HUES6 (cell line): Measurements from ENCODE around the gene NOPCHAP1.
"Not testable (repeated sequence)": the region's sequence is repeated elsewhere in the genome, so short reads cannot be mapped to it uniquely, and the experiment has no call there.

Experiments used
- H3K27ac ChIP-seq: 2 replicates; pipeline ENCODE4 v1.7.0; 2013; ENCODE audit warnings: low read depth, mild to moderate bottlenecking, low read length, inconsistent platforms
- H3K27me3 ChIP-seq: 2 replicates; pipeline ENCODE4 v1.6.1; 2013; ENCODE audit warnings: low read length; ENCODE audit not compliant: control insufficient read depth, insufficient read depth
- H3K36me3 ChIP-seq: 2 replicates; pipeline ENCODE4 v1.6.1; 2013; ENCODE audit warnings: low read length; ENCODE audit not compliant: control insufficient read depth, insufficient read depth
- H3K4me1 ChIP-seq: 2 replicates; pipeline ENCODE4 v1.6.1; 2013; ENCODE audit warnings: low read length; ENCODE audit not compliant: control insufficient read depth, insufficient read depth
- H3K4me3 ChIP-seq: 2 replicates; pipeline ENCODE4 v1.5.1; 2013; ENCODE audit warnings: low read depth, low read length
- H3K9ac ChIP-seq: one replicate; pipeline ENCODE4 v1.6.1; 2013; ENCODE audit warnings: mild to moderate bottlenecking, low read length
- H3K9me3 ChIP-seq: 2 replicates; pipeline ENCODE4 v1.6.1; 2013; ENCODE audit warnings: low read depth, low read length; ENCODE audit not compliant: control insufficient read depth, insufficient read depth

Gene NOPCHAP1

DNA sequence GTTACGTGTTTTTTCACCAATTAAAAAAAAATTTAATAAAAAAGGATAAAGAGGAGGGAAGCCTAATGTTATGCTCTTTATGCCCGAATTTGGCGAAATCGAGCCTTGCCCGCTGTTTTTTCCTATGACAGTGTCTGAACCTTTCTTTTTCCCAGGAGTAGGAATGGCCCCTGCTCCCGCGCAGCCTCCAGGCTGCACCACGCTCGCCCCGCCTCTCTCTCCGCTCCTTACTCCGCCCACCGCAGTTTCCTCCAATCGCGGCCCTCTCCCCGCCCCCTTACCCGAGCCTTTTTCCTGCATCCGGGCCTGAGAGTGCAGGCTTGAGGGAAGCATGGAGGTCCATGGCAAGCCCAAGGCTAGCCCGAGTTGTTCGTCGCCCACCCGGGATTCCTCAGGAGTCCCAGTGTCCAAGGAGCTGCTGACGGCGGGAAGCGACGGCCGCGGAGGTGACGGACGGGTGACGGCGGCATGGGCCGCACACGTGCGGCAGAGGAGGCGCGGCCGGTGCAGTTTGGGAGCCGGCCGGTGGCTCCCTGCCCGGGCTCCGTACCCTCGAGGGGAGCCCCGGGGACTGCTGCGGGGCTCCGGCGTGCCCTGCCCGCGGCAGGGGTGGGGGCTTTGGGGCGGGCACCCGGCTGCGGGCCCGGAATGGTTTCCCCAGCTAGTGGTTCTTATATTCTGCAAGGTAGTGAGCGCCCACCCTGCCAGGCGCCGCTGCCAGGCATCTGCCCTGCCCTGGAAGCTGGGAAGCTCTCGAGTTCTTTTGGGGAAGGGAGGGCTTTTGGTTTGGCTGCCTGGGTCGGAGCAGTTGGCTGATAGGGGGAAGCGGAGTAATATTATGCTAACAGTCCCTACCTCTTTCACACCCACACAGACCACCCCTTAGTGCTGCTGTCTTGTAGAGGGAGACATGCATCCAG is at the start of gene NOPCHAP1:
NOPCHAP1 (plus strand) TSS at position 295 of the 920 bp plus-strand sequence; CDS start at position 332, 37 bp downstream.
- peaks cover 33% of the 10 kb centered on the region for H3K36me3 ChIP-seq
- H3K9ac ChIP-seq = peak within 1 kb of the TSS; percentile 95
- H3K9me3 ChIP-seq = no peaks in the 10 kb centered on the region
- H3K27ac ChIP-seq = peak within 1 kb of the TSS; percentile 91
- no peaks in the 10 kb centered on the region for H3K27me3 ChIP-seq
- peaks cover 5% of the 10 kb centered on the region for H3K4me1 ChIP-seq
- H3K4me3 ChIP-seq = peak within 1 kb of the TSS; percentile 88

DNA sequence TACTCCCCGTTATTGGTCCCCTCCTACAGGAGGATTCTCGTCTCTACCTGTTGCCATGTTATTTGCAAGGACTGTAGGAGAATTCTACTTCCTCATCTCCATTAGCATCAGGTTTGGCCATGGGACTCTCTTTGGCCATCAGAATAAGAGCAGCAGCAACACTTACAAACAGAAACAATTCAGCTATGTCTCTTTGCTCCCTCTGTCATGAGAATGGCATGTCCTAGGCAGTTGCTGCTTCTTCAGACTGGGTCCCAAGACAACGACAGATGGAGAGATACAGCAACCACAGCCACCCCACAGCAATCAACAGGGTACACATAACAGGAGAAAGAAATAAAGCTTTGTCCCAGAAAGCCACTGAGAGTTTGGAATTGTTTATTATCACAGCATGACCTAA is 47.7 kb upstream of the NOPCHAP1 start:
- Histone ChIP-seq H3K27ac (no peak overlapping the region), H3K4me1 (no peaks in the 10 kb centered on the region), H3K4me3 (no peak overlapping the region), H3K36me3 (no peaks in the 10 kb centered on the region), H3K9me3 (peaks cover 5% of the 10 kb centered on the region), H3K27me3 (no peaks in the 10 kb centered on the region), H3K9ac (no peak overlapping the region)

GRCh38 chr12:104939089-104939488 is 47.0 kb upstream of the NOPCHAP1 start:
- peaks cover 12% of the 10 kb centered on the region for H3K9me3 ChIP-seq
- H3K36me3 ChIP-seq = no peaks in the 10 kb centered on the region
- H3K4me1 ChIP-seq = no peaks in the 10 kb centered on the region
- H3K27me3 ChIP-seq = no peaks in the 10 kb centered on the region
- no peak overlapping the region for H3K27ac ChIP-seq
- no peak overlapping the region for H3K9ac ChIP-seq
- H3K4me3 ChIP-seq = no peak overlapping the region

- Histone ChIP-seq H3K4me3 (no peak overlapping the region), H3K36me3 (no peaks in the 10 kb centered on the region), H3K27me3 (no peaks in the 10 kb centered on the region), H3K27ac (no peak overlapping the region), H3K9ac (no peak overlapping the region), H3K9me3 (peaks cover 16% of the 10 kb centered on the region), H3K4me1 (no peaks in the 10 kb centered on the region)
Observed at GRCh38 chr12:104941454-104941853, 44.7 kb upstream of the NOPCHAP1 start.

DNA sequence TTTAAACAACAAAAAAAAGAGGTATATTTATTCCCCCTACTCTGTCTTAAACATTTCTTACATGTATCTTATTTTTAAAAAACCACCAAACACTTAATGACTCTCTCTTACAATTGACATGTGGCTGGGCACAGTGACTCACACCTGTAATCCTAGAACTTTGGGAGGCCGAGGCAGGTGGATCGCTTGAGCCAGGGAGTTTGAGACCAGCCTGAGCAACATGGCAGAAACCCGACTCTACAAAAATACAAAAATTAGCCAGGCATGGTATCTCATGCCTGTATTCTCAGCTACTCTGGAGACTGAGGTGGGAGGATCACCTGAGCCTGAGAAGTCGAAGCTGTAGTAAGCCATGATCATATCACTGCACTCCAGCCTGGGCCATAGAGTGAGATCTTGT is 44.0 kb upstream of the NOPCHAP1 start:
- H3K36me3 ChIP-seq = no peaks in the 10 kb centered on the region
- no peaks in the 10 kb centered on the region for H3K27me3 ChIP-seq
- H3K9me3 ChIP-seq = peaks cover 16% of the 10 kb centered on the region
- no peaks in the 10 kb centered on the region for H3K4me1 ChIP-seq
- no peak overlapping the region for H3K9ac ChIP-seq
- H3K27ac ChIP-seq = no peak overlapping the region
- no peak overlapping the region for H3K4me3 ChIP-seq

DNA sequence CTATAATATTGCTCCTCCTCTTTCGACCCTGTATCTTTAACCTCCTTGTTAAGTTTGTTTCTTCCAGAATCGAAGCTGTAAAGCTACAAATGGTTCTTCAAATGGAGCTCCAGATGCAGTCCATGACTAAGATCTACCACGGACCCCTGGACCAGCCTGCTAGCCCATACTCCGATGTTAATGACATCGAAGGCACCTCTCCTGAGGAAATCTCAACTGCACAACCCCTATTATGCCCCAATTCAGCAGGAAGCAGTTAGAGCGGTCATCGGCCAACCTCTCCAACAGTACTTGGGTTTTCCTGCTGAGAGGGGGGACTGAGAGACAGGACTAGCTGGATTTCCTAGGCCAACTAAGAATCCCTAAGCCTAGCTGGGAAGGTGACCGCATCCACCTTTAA is 42.7 kb upstream of the NOPCHAP1 start:
- H3K27me3 ChIP-seq, H3K9ac ChIP-seq, H3K36me3 ChIP-seq, H3K27ac ChIP-seq, H3K4me3 ChIP-seq, H3K4me1 ChIP-seq: not testable (repeated sequence)
- H3K9me3 ChIP-seq = peaks cover 16% of the 10 kb centered on the region

DNA sequence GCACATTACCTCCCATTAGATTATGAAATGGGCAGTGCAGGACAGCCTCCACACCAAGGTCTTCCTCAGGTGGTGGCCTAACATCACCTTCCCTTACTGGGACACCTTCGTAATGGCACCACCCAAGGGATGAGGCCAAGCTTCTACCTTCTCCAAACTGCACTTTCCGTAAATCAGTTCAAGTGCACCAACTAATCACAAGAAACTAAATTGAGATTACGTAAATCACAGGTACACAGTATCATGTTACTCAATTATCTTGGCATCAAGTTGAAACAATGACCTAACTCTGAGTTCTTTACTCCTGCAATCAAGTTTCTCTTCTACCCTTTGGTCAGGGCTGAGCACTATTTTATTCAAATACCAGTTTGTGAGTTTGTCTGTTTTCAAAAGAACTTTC is 41.9 kb upstream of the NOPCHAP1 start:
- Histone ChIP-seq H3K9ac (no peak overlapping the region), H3K36me3 (no peaks in the 10 kb centered on the region), H3K9me3 (peaks cover 16% of the 10 kb centered on the region), H3K27ac (no peak overlapping the region), H3K4me3 (no peak overlapping the region), H3K4me1 (no peaks in the 10 kb centered on the region), H3K27me3 (no peaks in the 10 kb centered on the region)

DNA sequence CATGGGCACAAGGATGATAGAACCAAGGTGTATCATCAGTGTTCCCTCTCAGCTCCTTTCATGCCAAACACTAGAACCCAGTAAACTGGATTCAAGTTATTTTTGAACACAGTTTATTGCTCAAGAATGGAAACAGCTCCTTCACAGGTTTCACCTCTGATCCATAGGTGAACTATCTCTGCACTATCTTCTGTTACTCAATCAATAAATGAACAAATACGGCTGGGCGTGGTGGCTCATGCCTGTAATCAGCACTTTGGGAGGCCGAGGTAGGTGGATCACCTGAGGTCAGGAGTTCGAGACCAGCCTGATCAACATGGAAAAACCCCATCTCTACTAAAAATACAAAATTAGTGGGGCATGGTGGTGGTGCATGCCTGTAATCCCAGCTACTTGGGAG is 37.4 kb upstream of the NOPCHAP1 start:
- H3K36me3 ChIP-seq, H3K4me3 ChIP-seq, H3K27me3 ChIP-seq, H3K27ac ChIP-seq, H3K9me3 ChIP-seq, H3K9ac ChIP-seq, H3K4me1 ChIP-seq: not testable (repeated sequence)

- no peaks in the 10 kb centered on the region for H3K9me3 ChIP-seq
- no peaks in the 10 kb centered on the region for H3K36me3 ChIP-seq
- no peak overlapping the region for H3K9ac ChIP-seq
- H3K4me3 ChIP-seq = no peak overlapping the region
- no peaks in the 10 kb centered on the region for H3K4me1 ChIP-seq
- H3K27ac ChIP-seq = no peak overlapping the region
- peaks cover 23% of the 10 kb centered on the region for H3K27me3 ChIP-seq
Observed at GRCh38 chr12:104951759-104952509, 34.2 kb upstream of the NOPCHAP1 start.

DNA sequence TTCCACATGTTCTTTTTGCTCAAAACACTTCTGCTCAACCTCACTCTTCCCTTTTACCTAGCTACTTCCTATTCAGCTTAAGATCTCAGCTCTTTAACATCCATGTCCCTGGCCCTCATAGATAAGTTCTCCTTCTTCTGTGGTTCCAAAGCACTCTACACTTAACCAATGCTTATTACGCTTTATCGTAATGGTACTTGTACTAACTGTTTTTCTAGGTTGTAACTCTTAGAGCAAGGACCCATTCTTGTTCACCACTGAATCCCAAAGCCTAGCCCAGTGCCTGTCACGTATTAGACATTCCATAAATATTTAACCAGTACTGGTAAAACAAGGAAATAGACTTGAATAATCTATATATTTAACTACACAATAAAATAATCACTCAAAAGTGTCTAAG is 33.3 kb upstream of the NOPCHAP1 start:
- Histone ChIP-seq H3K36me3 (no peaks in the 10 kb centered on the region), H3K9ac (no peak overlapping the region), H3K9me3 (no peaks in the 10 kb centered on the region), H3K4me3 (no peak overlapping the region), H3K4me1 (no peaks in the 10 kb centered on the region), H3K27me3 (peaks cover 32% of the 10 kb centered on the region), H3K27ac (no peak overlapping the region)

- H3K9ac ChIP-seq = no peak overlapping the region
- H3K4me3 ChIP-seq = no peak overlapping the region
- H3K27me3 ChIP-seq = peaks cover 34% of the 10 kb centered on the region
- no peak overlapping the region for H3K27ac ChIP-seq
- H3K36me3 ChIP-seq = no peaks in the 10 kb centered on the region
- H3K4me1 ChIP-seq = no peaks in the 10 kb centered on the region
- H3K9me3 ChIP-seq = no peaks in the 10 kb centered on the region
Observed at GRCh38 chr12:104953323-104953722, 32.8 kb upstream of the NOPCHAP1 start.
